ENCODE results near the gene PLAC8.

GRCh38 chr4:83110223-83110945, 4.1 kb downstream of the PLAC8 start:
- TF ChIP-seq CTCF (IDR thresholded peaks at IDR 0.05) (peak; percentile 26 to 68 (median 62)), POLR2A (IDR thresholded peaks at IDR 0.05) (no peak)

Data from right lobe of liver (tissue), 4 donors.